OCI-LY3 (cell line): Measurements from ENCODE around the gene DCAF17.

Source experiments
- H2AFZ ChIP-seq: fragments of 200-600, 300-600 bp; shearing (Covaris generic); 2 replicates; pipeline ENCODE4 v1.6.0; 2014; ENCODE audit warnings: antibody characterized with exemption, low read depth, low read length
- H3K27ac ChIP-seq: fragments of 200-600, 300-600 bp; sonication (generic); 2 replicates; pipeline ENCODE4 v1.5.1; 2014; ENCODE audit warnings: mild to moderate bottlenecking, low read length, moderate library complexity, mixed read lengths
- H3K27me3 ChIP-seq: fragments of 200-600, 300-600 bp; sonication (generic); 2 replicates; pipeline ENCODE4 v1.6.1; 2014; ENCODE audit warnings: low read depth, low read length, mixed read lengths
- H3K36me3 ChIP-seq: fragments of 200-600, 300-600 bp; sonication (generic); replicated peaks from 2 replicates; pipeline ENCODE3; 2014; ENCODE audit warnings: low read depth, low read length, mixed read lengths
- H3K4me1 ChIP-seq: fragments of 300-600, 200-600 bp; sonication (generic); 2 replicates; pipeline ENCODE4 v1.6.1; 2014; ENCODE audit warnings: low read length, mixed read lengths
- H3K4me2 ChIP-seq: fragments of 200-600, 300-600 bp; sonication (generic); 2 replicates; pipeline ENCODE4 v1.6.1; 2014; ENCODE audit warnings: low read length, mixed read lengths
- H3K4me3 ChIP-seq: fragments of 300-600, 200-600 bp; sonication (generic); 2 replicates; pipeline ENCODE4 v1.5.1; 2014; ENCODE audit warnings: antibody characterized with exemption, mild to moderate bottlenecking, low read length, moderate library complexity
- H3K79me2 ChIP-seq: fragments of 300-600, 200-600 bp; shearing (Covaris generic); 2 replicates; pipeline ENCODE4 v1.6.1; 2014; ENCODE audit warnings: mild to moderate bottlenecking, low read length, mixed read lengths
- H3K9ac ChIP-seq: fragments of 300-600, 200-600 bp; shearing (Covaris generic); 2 replicates; pipeline ENCODE4 v1.6.0; 2014; ENCODE audit warnings: mild to moderate bottlenecking, low read length, moderate library complexity
- H3K9me3 ChIP-seq: fragments of 200-600, 300-600 bp; shearing (Covaris generic); 2 replicates; pipeline ENCODE4 v1.6.1; 2014; ENCODE audit warnings: low read length, mixed read lengths; ENCODE audit not compliant: insufficient read depth
- H4K20me1 ChIP-seq: fragments of 200-600, 300-600 bp; sonication (generic); 2 replicates; pipeline ENCODE4 v1.6.1; 2016; ENCODE audit warnings: low read length, mixed read lengths; ENCODE audit not compliant: insufficient read depth
- EZH2phosphoT487 ChIP-seq: fragments of 200-600 bp; shearing (Covaris generic); IDR thresholded peaks from 2 replicates; pipeline ENCODE4 v1.6.1; 2018; ENCODE audit warnings: antibody characterized with exemption, mixed run types, low read depth
- TF ChIP-seq, protein P1 (sequence below): fragments of 200-600, 300-600 bp; sonication (generic); IDR thresholded peaks from 2 replicates; pipeline ENCODE4 v1.5.1; 2014; ENCODE audit warnings: antibody characterized with exemption, low read length, low read depth

Gene DCAF17

GRCh38 chr2:171505374-171505773 lies 71.3 kb downstream of the DCAF17 start:
- Histone ChIP-seq H4K20me1 (no peaks in the 10 kb centered on the region), H3K27ac (no peak overlapping the region), H3K4me2 (no peak overlapping the region), H3K36me3 (no peaks in the 10 kb centered on the region), H3K9me3 (no peaks in the 10 kb centered on the region), H3K79me2 (no peaks in the 10 kb centered on the region), H3K4me1 (peaks cover 12% of the 10 kb centered on the region), H3K9ac (no peak overlapping the region), H3K27me3 (no peaks in the 10 kb centered on the region), H3K4me3 (no peak overlapping the region), H2AFZ (no peak overlapping the region)
- TF ChIP-seq, protein P1, sequence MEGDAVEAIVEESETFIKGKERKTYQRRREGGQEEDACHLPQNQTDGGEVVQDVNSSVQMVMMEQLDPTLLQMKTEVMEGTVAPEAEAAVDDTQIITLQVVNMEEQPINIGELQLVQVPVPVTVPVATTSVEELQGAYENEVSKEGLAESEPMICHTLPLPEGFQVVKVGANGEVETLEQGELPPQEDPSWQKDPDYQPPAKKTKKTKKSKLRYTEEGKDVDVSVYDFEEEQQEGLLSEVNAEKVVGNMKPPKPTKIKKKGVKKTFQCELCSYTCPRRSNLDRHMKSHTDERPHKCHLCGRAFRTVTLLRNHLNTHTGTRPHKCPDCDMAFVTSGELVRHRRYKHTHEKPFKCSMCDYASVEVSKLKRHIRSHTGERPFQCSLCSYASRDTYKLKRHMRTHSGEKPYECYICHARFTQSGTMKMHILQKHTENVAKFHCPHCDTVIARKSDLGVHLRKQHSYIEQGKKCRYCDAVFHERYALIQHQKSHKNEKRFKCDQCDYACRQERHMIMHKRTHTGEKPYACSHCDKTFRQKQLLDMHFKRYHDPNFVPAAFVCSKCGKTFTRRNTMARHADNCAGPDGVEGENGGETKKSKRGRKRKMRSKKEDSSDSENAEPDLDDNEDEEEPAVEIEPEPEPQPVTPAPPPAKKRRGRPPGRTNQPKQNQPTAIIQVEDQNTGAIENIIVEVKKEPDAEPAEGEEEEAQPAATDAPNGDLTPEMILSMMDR = no peak
- TF ChIP-seq EZH2phosphoT487 = no peak

DNA sequence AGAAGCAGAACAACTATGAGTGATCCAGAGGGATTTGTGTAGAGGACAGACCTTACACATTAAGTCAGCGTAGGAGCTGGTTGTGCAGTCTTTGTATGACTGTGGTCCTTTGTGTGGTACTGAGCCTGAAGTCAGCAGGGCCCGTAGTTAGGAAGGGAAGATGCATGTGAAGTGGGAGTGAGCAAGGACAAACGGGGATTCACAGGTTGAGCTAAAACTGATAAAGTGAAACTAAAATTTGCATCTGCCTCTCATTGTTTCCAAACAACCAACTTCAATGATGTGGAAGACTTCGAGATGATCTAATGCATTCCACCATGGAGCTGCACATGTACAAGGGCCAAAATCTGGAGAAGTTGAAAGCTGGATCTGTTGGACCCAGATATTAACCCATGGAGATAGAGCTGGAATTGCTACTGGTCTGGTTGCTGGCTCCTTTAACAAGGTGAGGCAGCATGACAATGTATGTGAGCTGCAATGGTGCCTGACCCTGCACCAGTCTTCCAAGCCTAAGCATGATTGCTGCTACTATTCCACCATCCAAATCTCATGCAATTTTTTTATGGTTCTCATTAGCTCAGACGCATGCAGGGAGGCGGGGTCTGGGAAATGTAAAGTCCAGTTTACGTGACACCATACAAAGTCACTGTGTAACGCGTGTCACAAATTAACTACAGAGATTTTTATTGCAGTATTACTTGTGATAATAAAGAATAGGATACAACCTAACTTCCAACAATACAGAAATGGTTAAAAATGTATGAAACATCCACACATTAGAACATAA lies 76.1 kb downstream of the DCAF17 start:
- Histone ChIP-seq H3K4me3 (peak overlapping the region; percentile 9; the same call in 1 of the 2 replicates), H3K27me3 (no peaks in the 10 kb centered on the region), H2AFZ (no peak overlapping the region), H3K79me2 (no peaks in the 10 kb centered on the region), H3K4me2 (peak overlapping the region; percentile 47), H3K4me1 (peaks cover 56% of the 10 kb centered on the region), H3K36me3 (no peaks in the 10 kb centered on the region), H3K27ac (no peak overlapping the region), H3K9ac (no peak overlapping the region), H3K9me3 (no peaks in the 10 kb centered on the region), H4K20me1 (no peaks in the 10 kb centered on the region)
- TF ChIP-seq, protein P1 = no peak
- TF ChIP-seq EZH2phosphoT487 = no peak

DNA sequence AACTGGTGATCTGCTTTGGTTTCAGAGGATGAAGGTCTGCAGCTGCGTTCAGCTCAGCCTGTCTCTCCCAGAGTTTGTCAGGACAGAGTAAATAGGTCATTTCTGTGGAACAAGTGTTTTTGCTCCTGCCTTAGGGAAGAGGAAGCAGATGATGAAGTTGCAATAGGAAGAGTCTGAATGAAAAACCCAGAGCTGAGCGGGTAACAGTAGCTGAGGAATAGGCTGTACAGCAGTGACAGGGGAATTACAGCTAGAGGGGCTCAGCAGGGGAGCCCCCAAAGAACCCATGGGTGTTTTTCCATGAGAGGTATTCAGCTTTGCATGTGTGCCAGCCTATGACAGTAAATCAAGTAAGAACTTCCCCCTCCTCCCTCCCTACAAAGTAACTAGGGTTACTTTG lies 78.0 kb downstream of the DCAF17 start:
- Histone ChIP-seq H3K9ac (peak overlapping the region; percentile 49), H3K4me1 (peaks cover 56% of the 10 kb centered on the region), H3K36me3 (no peaks in the 10 kb centered on the region), H4K20me1 (no peaks in the 10 kb centered on the region), H3K9me3 (no peaks in the 10 kb centered on the region), H3K27ac (peak overlapping the region; percentile 88), H3K79me2 (no peaks in the 10 kb centered on the region), H2AFZ (peak overlapping the region; percentile 50; the same call in 1 of the 2 replicates), H3K27me3 (no peaks in the 10 kb centered on the region), H3K4me2 (peak overlapping the region; percentile 66), H3K4me3 (peak overlapping the region; percentile 32)
- TF ChIP-seq, protein P1 = no peak
- no peak for TF ChIP-seq EZH2phosphoT487

- H3K4me3 ChIP-seq = peak overlapping the region; percentile 32; the same call in 1 of the 2 replicates
- H3K36me3 ChIP-seq = no peaks in the 10 kb centered on the region
- peak overlapping the region; percentile 49 for H3K9ac ChIP-seq
- peaks cover 56% of the 10 kb centered on the region for H3K4me1 ChIP-seq
- peak overlapping the region; percentile 66 for H3K4me2 ChIP-seq
- H2AFZ ChIP-seq = no peak overlapping the region
- no peaks in the 10 kb centered on the region for H3K79me2 ChIP-seq
- no peaks in the 10 kb centered on the region for H3K9me3 ChIP-seq
- TF ChIP-seq, protein P1 = no peak
- no peak for TF ChIP-seq EZH2phosphoT487
- no peaks in the 10 kb centered on the region for H4K20me1 ChIP-seq
- no peaks in the 10 kb centered on the region for H3K27me3 ChIP-seq
- peak overlapping the region; percentile 88 for H3K27ac ChIP-seq
These were observed 78.7 kb downstream of the DCAF17 start for GRCh38 chr2:171512683-171513195.
